Stimulated activated CD4-positive, alpha-beta T cell treated with anti-CD3 and anti-CD28 coated beads, Interleukin-2, amount 100 ng/mL, for 48 hours (primary cell): Measurements from ENCODE around the gene OR2T34.
"Not testable (repeated sequence)": the region's sequence is repeated elsewhere in the genome, so short reads cannot be mapped to it uniquely, and the experiment has no call there.

Experiments used
- DNase-seq, 2 donors: peaks; one replicate each; pipeline ENCODE4 v3.0.0-alpha.2; 2020

The OR2T34 gene

DNA sequence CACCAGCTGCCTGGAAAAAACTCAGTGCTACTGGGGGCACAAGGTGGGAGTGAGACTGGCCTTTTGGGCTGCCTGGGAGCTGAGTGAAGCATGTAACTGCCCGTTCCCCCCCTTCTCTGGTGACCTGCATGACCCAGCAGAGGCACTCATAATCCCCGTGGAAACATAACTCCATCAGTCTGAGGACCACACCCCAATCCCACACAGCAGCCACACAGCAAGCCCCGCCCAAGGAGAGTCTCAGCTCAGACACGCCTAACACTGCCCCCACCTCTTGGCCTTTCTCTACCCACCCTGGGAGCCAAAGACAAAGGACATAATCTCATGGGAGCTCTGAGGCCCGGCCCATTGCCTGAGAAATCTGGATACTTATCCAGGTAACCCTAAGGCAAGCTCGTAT lies 23.5 kb downstream of the OR2T34 start:
- not testable (repeated sequence) for DNase-seq

DNA sequence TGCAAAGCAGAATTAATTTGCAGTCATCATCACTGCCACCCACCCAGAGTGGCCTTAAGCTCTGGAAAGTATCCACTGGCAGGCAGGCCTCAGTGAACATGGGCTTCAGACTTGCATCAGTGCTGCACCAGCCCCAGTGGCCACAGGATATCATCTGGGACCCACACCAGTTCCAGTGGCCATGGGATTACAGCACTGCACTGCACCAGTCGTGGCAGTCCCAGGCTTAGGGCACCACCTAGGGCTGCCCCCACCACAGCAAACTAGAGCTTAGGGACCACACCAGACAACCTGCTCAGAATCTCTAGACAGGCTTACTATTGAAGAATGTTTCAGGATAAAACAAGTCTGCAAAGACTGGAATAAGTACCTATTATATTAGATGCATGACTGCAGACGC lies 27.2 kb downstream of the OR2T34 start:
- DNase-seq: not testable (repeated sequence)

DNA sequence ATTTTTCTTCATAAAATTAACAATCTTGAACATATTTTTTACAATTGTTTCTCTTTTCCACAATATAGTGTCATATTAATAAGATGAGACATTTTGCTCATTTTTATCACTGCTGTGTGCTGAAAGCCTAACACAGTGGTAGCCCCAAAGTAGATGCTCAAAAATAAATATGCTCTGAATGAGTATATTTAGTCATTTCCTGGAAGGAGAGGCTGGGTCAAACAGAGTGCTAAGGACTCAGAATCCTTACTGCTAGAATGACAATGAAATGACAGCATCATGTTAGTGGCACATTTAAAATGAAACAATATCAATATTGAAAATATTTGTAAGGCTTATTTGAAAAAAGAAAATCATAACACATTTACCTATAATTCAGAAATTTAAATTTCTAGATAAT lies 37.1 kb downstream of the OR2T34 start:
- DNase-seq: not testable (repeated sequence)
